Keratinocyte (primary cell): ENCODE measurements around the gene AQP2. TPM values are rescaled to one million over a fixed set of nuclear protein-coding genes. Genes with fewer than 3 reads are reported as not detected.

Source experiments
- DNase-seq: peaks from one replicate; pipeline ENCODE4 v3.0.0-alpha.2; 2011; ENCODE audit warnings: low read depth, missing footprints, low spot score
- FAIRE-seq: peaks from 2 replicates; lab custom pipeline; 2011; peaks lifted over from hg19 to GRCh38; lab: Jason Lieb, UNC
- H2AFZ ChIP-seq: 2 replicates; pipeline ENCODE4 v1.6.0; 2012; ENCODE audit warnings: low read length, control low read depth, inconsistent platforms; ENCODE audit not compliant: control insufficient read depth
- H3K27ac ChIP-seq: 2 replicates; pipeline ENCODE4 v1.5.1; 2011; ENCODE audit warnings: low read length; ENCODE audit not compliant: control insufficient read depth, insufficient read depth
- H3K27me3 ChIP-seq: 3 replicates; pipeline ENCODE4 v1.6.0; 2011; ENCODE audit warnings: low read length; ENCODE audit not compliant: control insufficient read depth, insufficient read depth; ENCODE audit errors: extremely low read depth
- H3K36me3 ChIP-seq, 2 experiments: 2 replicates in 1 of 2; 3 replicates in 1 of 2; pipeline ENCODE4 v1.5.1; 2011; ENCODE audit warnings: low read length in 2 of 2, mild to moderate bottlenecking in 1 of 2; ENCODE audit not compliant: control insufficient read depth in 2 of 2, insufficient read depth in 2 of 2; ENCODE audit errors: extremely low read depth in 1 of 2
- H3K4me1 ChIP-seq: 3 replicates; pipeline ENCODE4 v1.5.1; 2011; ENCODE audit warnings: low read length; ENCODE audit not compliant: control insufficient read depth, insufficient read depth; ENCODE audit errors: extremely low read depth
- H3K4me2 ChIP-seq: 3 replicates; pipeline ENCODE4 v1.6.0; 2011; ENCODE audit warnings: low read depth, low read length; ENCODE audit not compliant: control insufficient read depth, insufficient read depth; ENCODE audit errors: extremely low read depth
- H3K4me3 ChIP-seq, 3 experiments: fragments of 200-600 bp in 1 of 3; sonication (generic) in 1 of 3; 2 replicates in 2 of 3; 3 replicates in 1 of 3; pipeline ENCODE4 v1.5.1; 2011 to 2016; ENCODE audit warnings: low read length in 3 of 3, mild to moderate bottlenecking in 3 of 3, control low read depth in 2 of 3, inconsistent platforms in 1 of 3, low read depth in 1 of 3, mixed read lengths in 1 of 3, mixed run types in 1 of 3, moderate library complexity in 1 of 3; ENCODE audit not compliant: control insufficient read depth in 2 of 3, insufficient read depth in 2 of 3; ENCODE audit errors: extremely low read depth in 1 of 3
- H3K79me2 ChIP-seq: 2 replicates; pipeline ENCODE4 v1.6.0; 2012; ENCODE audit warnings: low read length; ENCODE audit not compliant: control insufficient read depth, insufficient read depth
- H3K9ac ChIP-seq: 3 replicates; pipeline ENCODE4 v1.6.0; 2011; ENCODE audit warnings: low read length; ENCODE audit not compliant: control insufficient read depth, insufficient read depth; ENCODE audit errors: extremely low read depth
- H3K9me1 ChIP-seq: 3 replicates; pipeline ENCODE4 v1.6.0; 2011; ENCODE audit warnings: low read length; ENCODE audit not compliant: control insufficient read depth, insufficient read depth; ENCODE audit errors: extremely low read depth
- H3K9me3 ChIP-seq: 2 replicates; pipeline ENCODE4 v1.5.1; 2012; ENCODE audit warnings: low read depth, low read length; ENCODE audit not compliant: control insufficient read depth
- H4K20me1 ChIP-seq: 3 replicates; pipeline ENCODE4 v1.6.0; 2011; ENCODE audit warnings: low read length; ENCODE audit not compliant: control insufficient read depth, insufficient read depth; ENCODE audit errors: extremely low read depth
- CTCF ChIP-seq, 3 experiments: IDR thresholded peaks in 1 of 3; conservative IDR thresholded peaks in 1 of 3; optimal IDR thresholded peaks in 1 of 3; 2 replicates in 2 of 3; 3 replicates in 1 of 3; pipeline versions ENCODE3 to v1.5.1; 2011; ENCODE audit warnings: low read length in 3 of 3, mild to moderate bottlenecking in 3 of 3, moderate library complexity in 2 of 3, control low read depth in 1 of 3, inconsistent platforms in 1 of 3; ENCODE audit not compliant: insufficient read depth in 2 of 3; ENCODE audit errors: extremely low read depth in 1 of 3
- EZH2 ChIP-seq: IDR thresholded peaks from one replicate; pipeline ENCODE4 v1.6.1; 2012; ENCODE audit warnings: inconsistent platforms, mild to moderate bottlenecking, low read length, moderate library complexity
- dilution Hi-C: fragments of 300-500 bp; cut with MboI; formaldehyde crosslinking; loops from one replicate; pipeline ENCODE4 v1.7.0; 2020; ENCODE audit warnings: low sequenced_read_pairs; ENCODE audit not compliant: extremely low pct_ligation_motif_present
- polyA plus RNA-seq, 5 experiments: library from polyadenylated mRNA; depleted of rRNA in 3 of 5; stranded (reverse) in 3 of 5; stranded (forward) in 1 of 5; unstranded in 1 of 5; fragments of >200 nt; gene quantifications; 1 replicate in 1 of 5; 2 replicates in 3 of 5; 3 replicates in 1 of 5; pipeline versions ENCODE4 v1.2.1 to v1.2.3, GENCODE V29; 2011 to 2012; ENCODE audit warnings: missing spikeins in 2 of 5, low read depth in 1 of 5, low replicate concordance in 1 of 5

The AQP2 gene
- polyA plus RNA-seq, 1 donor (not counting 4 experiments of a cell fraction or from before 2014, with no cell fraction given) = not detected

- Histone ChIP-seq H3K4me1 (peaks cover 22% of the 10 kb centered on the region), H3K36me3 (no peaks in the 10 kb centered on the region), H3K9ac (no peak overlapping the region), H3K27me3 (peaks cover 14% of the 10 kb centered on the region), H4K20me1 (no peaks in the 10 kb centered on the region), H3K4me2 (no peak overlapping the region), H3K27ac (no peak overlapping the region), H3K79me2 (no peaks in the 10 kb centered on the region), H2AFZ (no peak overlapping the region), H3K9me1 (no peaks in the 10 kb centered on the region), H3K4me3 (no peak overlapping the region), H3K9me3 (no peaks in the 10 kb centered on the region)
- no peak for FAIRE-seq
- dilution Hi-C loops = no loop called here
- TF ChIP-seq CTCF (optimal IDR thresholded peaks at IDR 0.05 in 1 of 3, IDR thresholded peaks at IDR 0.05 in 1 of 3, conservative IDR thresholded peaks at IDR 0.05 in 1 of 3; ENCODE audit: extremely low read depth in 1 of 3, insufficient read depth in 2 of 3, low read length in 3 of 3) = no peak
- no peak for TF ChIP-seq EZH2
- no peak for DNase-seq
Observed at GRCh38 chr12:49969651-49970429, 19.3 kb downstream of the AQP2 start.

GRCh38 chr12:49970658-49971057 lies 20.1 kb downstream of the AQP2 start:
- Histone ChIP-seq H3K36me3 (no peaks in the 10 kb centered on the region), H2AFZ (peak overlapping the region; percentile 28), H3K9ac (no peak overlapping the region), H3K4me2 (peak overlapping the region; percentile 42), H3K27me3 (peaks cover 8% of the 10 kb centered on the region), H3K9me1 (no peaks in the 10 kb centered on the region), H4K20me1 (no peaks in the 10 kb centered on the region), H3K4me1 (peaks cover 22% of the 10 kb centered on the region), H3K9me3 (no peaks in the 10 kb centered on the region), H3K4me3 (no peak overlapping the region), H3K27ac (no peak overlapping the region), H3K79me2 (no peaks in the 10 kb centered on the region)
- dilution Hi-C loops = no loop called here
- DNase-seq (no peak), FAIRE-seq (no peak)
- TF ChIP-seq EZH2 (no peak), CTCF (optimal IDR thresholded peaks at IDR 0.05 in 1 of 3, IDR thresholded peaks at IDR 0.05 in 1 of 3, conservative IDR thresholded peaks at IDR 0.05 in 1 of 3; ENCODE audit: extremely low read depth in 1 of 3, insufficient read depth in 2 of 3, low read length in 3 of 3) (no peak)
